Colonic mucosa (tissue), 4 donors: ENCODE data around the gene KLRC2. TPM values are rescaled to one million over a fixed set of nuclear protein-coding genes. Genes with fewer than 3 reads are reported as not detected.
"Not testable (repeated sequence)": the region's sequence is repeated elsewhere in the genome, so short reads cannot be mapped to it uniquely, and the experiment has no call there.

Experiments
- DNase-seq: peaks from one replicate; pipeline ENCODE4 v3.0.0-alpha.2; 2020
- H3K27ac ChIP-seq: fragments of 200-600 bp; one replicate; pipeline ENCODE4 v1.8.0; 2021
- H3K27me3 ChIP-seq: fragments of 200-600 bp; one replicate; pipeline ENCODE4 v1.8.0; 2021
- H3K36me3 ChIP-seq: fragments of 200-600 bp; one replicate; pipeline ENCODE4 v1.8.0; 2021
- H3K4me1 ChIP-seq: fragments of 200-600 bp; one replicate; pipeline ENCODE4 v1.8.0; 2021; ENCODE audit warnings: mild to moderate bottlenecking
- H3K4me3 ChIP-seq: fragments of 200-600 bp; one replicate; pipeline ENCODE4 v1.8.0; 2021
- H3K9ac ChIP-seq, 2 donors: one replicate each; pipeline ENCODE4 v1.7.0; 2013; ENCODE audit warnings: control low read depth in 2 of 2, low read depth in 2 of 2, low read length in 2 of 2
- H3K9me3 ChIP-seq: fragments of 200-600 bp; one replicate; pipeline ENCODE4 v1.8.0; 2021
- CTCF ChIP-seq: fragments of 200-600 bp; IDR thresholded peaks from one replicate; pipeline ENCODE4 v1.8.0; 2022; ENCODE audit warnings: antibody characterized with exemption, mild to moderate bottlenecking
- intact Hi-C: fragments of 100-400 bp; cut with DNase I; formaldehyde crosslinking; loops from one replicate; pipeline ENCODE4 v1.14.1; 2022
- total RNA-seq, 2 donors: library from RNA; stranded (reverse); fragmentation: NEBNext Ultra II Directional in 1 of 2; extraction: Animal tissue kit (Norgen Biotek cat#: 25700) in 1 of 2; gene quantifications; one replicate each; pipeline ENCODE4 v1.2.1, GENCODE V29; 2021
- donor health status: healthy.
- donor health status: DM: no; HTN: no; CAD: no.
- donor health status: DM: no; HTN: no; CAD: no.

Gene KLRC2
- total RNA-seq, 2 donors from 2014 or later = 0.50 TPM; not detected in 1

DNA sequence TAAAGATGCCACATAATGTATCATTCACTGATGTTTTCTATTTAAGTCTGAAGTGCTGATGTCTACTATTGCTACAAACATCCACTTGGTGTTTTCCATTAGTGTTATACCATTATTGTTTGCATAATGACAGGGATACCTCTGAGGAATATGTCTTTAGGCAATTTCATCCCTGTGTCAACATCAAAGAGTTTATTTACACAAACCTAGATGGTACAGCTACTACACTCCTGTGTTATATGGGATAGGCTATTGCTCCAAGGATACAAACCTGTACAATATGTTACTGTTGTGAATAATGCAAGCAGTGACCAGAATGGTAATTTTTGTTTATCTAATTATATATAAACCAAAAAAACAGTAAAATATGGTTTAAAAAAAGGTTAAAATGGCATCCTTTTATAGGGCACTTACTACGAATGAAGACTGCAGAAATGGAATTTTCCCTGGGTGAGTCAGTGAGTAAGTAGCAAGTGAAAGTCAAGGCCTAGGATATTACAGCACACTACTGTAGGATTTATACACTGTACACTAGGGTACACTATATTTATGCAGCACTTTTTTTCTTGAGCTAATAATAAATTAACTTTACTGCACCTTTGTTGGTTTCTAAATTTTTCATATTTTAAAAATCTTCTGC is 11.4 kb downstream of the KLRC2 start:
- H3K27ac ChIP-seq, H3K9me3 ChIP-seq, H3K27me3 ChIP-seq, H3K4me3 ChIP-seq, DNase-seq, H3K9ac ChIP-seq, intact Hi-C loops, H3K36me3 ChIP-seq, H3K4me1 ChIP-seq: not testable (repeated sequence)

DNA sequence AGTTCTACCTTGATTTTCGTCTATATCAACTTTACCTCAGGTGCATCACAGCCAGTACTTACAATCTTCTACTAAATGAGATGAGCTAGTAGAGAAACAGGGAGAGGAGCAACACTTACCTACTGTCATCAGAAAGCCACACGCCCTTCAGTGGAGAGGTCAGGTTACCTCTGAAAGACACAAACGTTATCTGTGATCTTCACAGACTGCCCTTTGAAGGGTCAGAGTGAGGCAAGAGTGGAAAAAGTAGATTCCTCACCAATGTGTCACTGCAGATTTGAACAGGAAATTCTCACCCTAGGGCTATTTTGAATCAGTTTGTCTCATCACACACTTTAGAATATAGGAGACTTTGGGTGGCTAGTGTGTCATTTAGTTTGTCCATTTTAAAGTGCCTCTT is 13.7 kb downstream of the KLRC2 start:
- intact Hi-C loops, H3K4me3 ChIP-seq, H3K27me3 ChIP-seq, H3K36me3 ChIP-seq, H3K27ac ChIP-seq, H3K9me3 ChIP-seq, DNase-seq, H3K4me1 ChIP-seq, H3K9ac ChIP-seq: not testable (repeated sequence)

DNA sequence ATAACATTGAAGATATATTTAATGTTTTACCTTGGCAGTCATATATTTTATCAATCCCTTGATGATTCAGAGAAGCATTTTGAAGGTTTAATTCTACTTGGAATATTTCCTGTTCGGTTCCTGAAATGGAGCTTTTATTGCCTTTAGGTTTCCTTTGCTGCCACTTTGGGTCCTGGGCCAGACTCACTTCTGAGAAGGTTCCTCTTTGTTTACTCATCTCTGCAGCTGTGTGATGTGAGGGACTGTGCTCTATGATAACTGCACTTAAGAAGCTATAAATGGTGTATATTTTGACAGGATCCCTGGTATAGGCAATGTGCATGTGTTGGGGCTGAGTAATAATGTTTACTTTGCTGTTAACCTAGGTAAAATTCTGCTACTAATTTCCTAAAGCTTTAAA is 15.5 kb downstream of the KLRC2 start, which contains the start of gene KLRC3:
Gene KLRC3, minus strand, starts transcription at position 262 of the 400 bp plus-strand sequence. Its CDS starts 45 bp downstream, at position 217.
- H3K36me3 ChIP-seq, DNase-seq, intact Hi-C loops, H3K27ac ChIP-seq, H3K4me3 ChIP-seq, H3K4me1 ChIP-seq, H3K9me3 ChIP-seq, H3K27me3 ChIP-seq, H3K9ac ChIP-seq: not testable (repeated sequence)

DNA sequence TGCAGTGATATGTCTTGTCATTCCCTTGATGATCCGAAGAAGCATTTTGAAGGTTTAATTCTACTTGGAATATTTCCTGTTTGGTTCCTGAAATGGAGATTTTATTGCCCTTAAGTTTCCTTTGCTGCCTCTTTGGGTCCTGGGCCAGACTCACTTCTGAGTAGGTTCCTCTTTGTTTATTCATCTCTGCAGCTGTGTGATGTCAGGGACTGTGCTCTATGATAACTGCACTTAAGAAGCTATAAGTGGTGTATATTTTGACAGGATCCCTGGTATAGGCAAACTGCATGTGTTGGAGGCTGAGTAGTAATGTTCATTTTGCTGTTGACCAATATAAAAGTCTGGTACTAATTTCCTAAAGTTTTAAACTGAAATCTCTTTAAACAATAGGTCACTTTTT is 26.4 kb downstream of the KLRC2 start, which contains the start of gene KLRC4:
Gene KLRC4, minus strand, starts transcription at position 366 of the 400 bp plus-strand sequence. Its CDS starts 182 bp downstream, at position 184.
- H3K27ac ChIP-seq = no peak within 1 kb of the TSS
- H3K36me3 ChIP-seq = no peaks in the 10 kb centered on the region
- no peak within 1 kb of the TSS for H3K4me3 ChIP-seq
- H3K9me3 ChIP-seq = no peaks in the 10 kb centered on the region
- DNase-seq = no peak
- no peak within 1 kb of the TSS for H3K9ac ChIP-seq
- no peaks in the 10 kb centered on the region for H3K27me3 ChIP-seq
- TF ChIP-seq CTCF = no peak
- intact Hi-C loops = no loop called here
- H3K4me1 ChIP-seq = no peaks in the 10 kb centered on the region

- DNase-seq = no peak
- intact Hi-C loops = no loop called here
- no peaks in the 10 kb centered on the region for H3K36me3 ChIP-seq
Measured at GRCh38 chr12:10408842-10409241, 27.0 kb downstream of the KLRC2 start.

DNA sequence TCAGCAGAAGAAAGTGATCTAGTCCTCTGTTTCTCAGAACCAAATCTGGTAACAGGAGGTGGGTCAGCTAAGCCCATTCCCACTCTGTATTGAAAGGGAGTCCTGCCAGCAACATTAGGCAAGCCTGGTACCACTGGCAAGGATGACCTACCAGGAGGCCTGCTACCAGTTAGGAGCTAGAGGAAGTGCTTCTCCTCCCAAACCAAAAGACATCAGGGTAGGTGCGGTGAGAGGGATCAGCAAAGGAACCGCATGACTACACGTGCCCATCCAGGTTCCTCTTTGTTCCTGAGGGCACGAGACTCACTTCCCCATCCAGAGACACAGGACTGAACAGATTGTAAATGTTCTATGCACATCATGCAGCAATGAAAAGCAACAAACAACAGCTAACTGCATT is 29.1 kb downstream of the KLRC2 start:
- no peak for TF ChIP-seq CTCF
- no peaks in the 10 kb centered on the region for H3K36me3 ChIP-seq
- H3K9ac ChIP-seq = no peak overlapping the region
- intact Hi-C loops = no loop called here
- H3K4me1 ChIP-seq = no peaks in the 10 kb centered on the region
- no peaks in the 10 kb centered on the region for H3K27me3 ChIP-seq
- H3K4me3 ChIP-seq = no peak overlapping the region
- no peaks in the 10 kb centered on the region for H3K9me3 ChIP-seq
- DNase-seq = no peak
- H3K27ac ChIP-seq = no peak overlapping the region

More at GRCh38 chr12:10408842-10409241, 27.0 kb downstream of the KLRC2 start:
- H3K27me3 ChIP-seq = no peaks in the 10 kb centered on the region
- H3K4me1 ChIP-seq = no peaks in the 10 kb centered on the region
- H3K4me3 ChIP-seq = no peak overlapping the region
- H3K9me3 ChIP-seq = no peaks in the 10 kb centered on the region
- H3K27ac ChIP-seq = no peak overlapping the region
- TF ChIP-seq CTCF = no peak
- H3K9ac ChIP-seq = no peak overlapping the region

- Histone ChIP-seq H3K36me3 (no peaks in the 10 kb centered on the region), H3K9me3 (no peaks in the 10 kb centered on the region), H3K4me1 (no peaks in the 10 kb centered on the region), H3K4me3 (no peak overlapping the region), H3K27ac (no peak overlapping the region), H3K9ac (no peak overlapping the region), H3K27me3 (no peaks in the 10 kb centered on the region)
- intact Hi-C loops = no loop called here
- DNase-seq = no peak
- TF ChIP-seq CTCF = no peak
Measured at GRCh38 chr12:10405294-10405693, 30.5 kb downstream of the KLRC2 start.
